H9 (cell line): Measurements from ENCODE around the gene ZNF33A. TPM values are rescaled to one million over a fixed set of nuclear protein-coding genes. Genes with fewer than 3 reads are reported as not detected.

Experiments used
- DNase-seq: peaks from one replicate; pipeline ENCODE4 v3.0.0-alpha.2; 2017
- H2AFZ ChIP-seq: one replicate; pipeline ENCODE4 v1.6.1; 2013; ENCODE audit warnings: mild to moderate bottlenecking, low read length, control low read depth, moderate library complexity
- H2AK5ac ChIP-seq: 2 replicates; pipeline ENCODE4 v1.6.1; 2013; ENCODE audit warnings: low read length, control low read depth, mixed read lengths; ENCODE audit not compliant: insufficient read length
- H2BK120ac ChIP-seq: one replicate; pipeline ENCODE4 v1.6.1; 2013; ENCODE audit warnings: low read depth, mild to moderate bottlenecking, low read length, control low read depth, inconsistent platforms; ENCODE audit not compliant: poor library complexity, severe bottlenecking
- H2BK12ac ChIP-seq: 2 replicates; pipeline ENCODE4 v1.6.1; 2013; ENCODE audit warnings: low read length, control low read depth, mixed read lengths, low read depth; ENCODE audit not compliant: insufficient read length
- H2BK15ac ChIP-seq: 2 replicates; pipeline ENCODE4 v1.6.1; 2013; ENCODE audit warnings: low read depth, low read length, control low read depth
- H2BK20ac ChIP-seq: one replicate; pipeline ENCODE4 v1.6.1; 2013; ENCODE audit warnings: low read depth, mild to moderate bottlenecking, low read length, control low read depth, inconsistent platforms; ENCODE audit not compliant: poor library complexity, severe bottlenecking
- H2BK5ac ChIP-seq: 2 replicates; pipeline ENCODE4 v1.6.1; 2013; ENCODE audit warnings: low read length, control low read depth, mixed read lengths; ENCODE audit not compliant: insufficient read length
- H3K14ac ChIP-seq: 2 replicates; pipeline ENCODE4 v1.6.1; 2013; ENCODE audit warnings: low read length, control low read depth; ENCODE audit not compliant: insufficient read depth
- H3K18ac ChIP-seq: 2 replicates; pipeline ENCODE4 v1.6.1; 2013; ENCODE audit warnings: low read depth, mild to moderate bottlenecking, mixed read lengths, low read length, control low read depth; ENCODE audit not compliant: insufficient read length
- H3K23ac ChIP-seq: 2 replicates; pipeline ENCODE4 v1.6.1; 2013; ENCODE audit warnings: low read length, control low read depth, mixed read lengths, low read depth; ENCODE audit not compliant: insufficient read length
- H3K23me2 ChIP-seq: 2 replicates; pipeline ENCODE4 v1.6.1; 2013; ENCODE audit warnings: low read depth, mild to moderate bottlenecking, mixed read lengths, low read length, control low read depth; ENCODE audit not compliant: insufficient read length, poor library complexity, severe bottlenecking
- H3K27ac ChIP-seq: 2 replicates; pipeline ENCODE4 v1.5.1; 2013; ENCODE audit warnings: low read length, control low read depth, mixed read lengths, low read depth; ENCODE audit not compliant: insufficient read length
- H3K27me3 ChIP-seq: 2 replicates; pipeline ENCODE4 v1.6.1; 2013; ENCODE audit warnings: low read length, control low read depth, inconsistent platforms; ENCODE audit not compliant: insufficient read depth
- H3K4ac ChIP-seq: 2 replicates; pipeline ENCODE4 v1.6.1; 2013; ENCODE audit warnings: low read depth, mild to moderate bottlenecking, control low read depth, inconsistent platforms, low read length, moderate library complexity
- H3K4me1 ChIP-seq: 2 replicates; pipeline ENCODE4 v1.6.1; 2013; ENCODE audit warnings: low read length, control low read depth, inconsistent platforms; ENCODE audit not compliant: insufficient read depth
- H3K4me2 ChIP-seq: 2 replicates; pipeline ENCODE4 v1.6.1; 2013; ENCODE audit warnings: low read length, control low read depth, mixed read lengths; ENCODE audit not compliant: insufficient read length, insufficient read depth
- H3K56ac ChIP-seq: 2 replicates; pipeline ENCODE4 v1.6.1; 2013; ENCODE audit warnings: low read depth, mild to moderate bottlenecking, mixed read lengths, low read length, control low read depth; ENCODE audit not compliant: insufficient read length
- H3K79me1 ChIP-seq: 2 replicates; pipeline ENCODE4 v1.6.1; 2013; ENCODE audit warnings: low read depth, mild to moderate bottlenecking, moderate library complexity, low read length, control low read depth, inconsistent platforms; ENCODE audit not compliant: insufficient read depth, poor library complexity, severe bottlenecking
- H3K79me2 ChIP-seq: 2 replicates; pipeline ENCODE4 v1.6.1; 2013; ENCODE audit warnings: low read length, control low read depth, inconsistent platforms; ENCODE audit not compliant: insufficient read depth
- H3K9ac ChIP-seq: 2 replicates; pipeline ENCODE4 v1.6.1; 2013; ENCODE audit warnings: low read length, control low read depth, mixed read lengths; ENCODE audit not compliant: insufficient read length; ENCODE audit errors: extremely low read depth
- H3K9me3 ChIP-seq: one replicate; pipeline ENCODE4 v1.6.1; 2013; ENCODE audit warnings: low read depth, low read length, inconsistent platforms; ENCODE audit not compliant: control insufficient read depth
- H3T11ph ChIP-seq: one replicate; pipeline ENCODE4 v1.6.1; 2013; ENCODE audit warnings: mild to moderate bottlenecking, low read length, control low read depth, inconsistent platforms
- H4K20me1 ChIP-seq: one replicate; pipeline ENCODE4 v1.6.1; 2013; ENCODE audit not compliant: control insufficient read depth, insufficient read length, insufficient read depth
- H4K5ac ChIP-seq: 2 replicates; pipeline ENCODE4 v1.6.1; 2013; ENCODE audit warnings: low read depth, mild to moderate bottlenecking, mixed read lengths, low read length, control low read depth; ENCODE audit not compliant: insufficient read length
- H4K8ac ChIP-seq: replicated peaks from 2 replicates; pipeline ENCODE4 v1.6.1; 2013; ENCODE audit warnings: low read length, control low read depth, mixed read lengths, low read depth; ENCODE audit not compliant: insufficient read length
- H4K91ac ChIP-seq: 2 replicates; pipeline ENCODE4 v1.6.1; 2013; ENCODE audit warnings: low read depth, mild to moderate bottlenecking, moderate library complexity, mixed read lengths, low read length, control low read depth; ENCODE audit not compliant: insufficient read length
- H3K27ac Mint-ChIP-seq, 3 experiments: 2 replicates in 2 of 3; 3 replicates in 1 of 3; pipeline ENCODE4 v1.8.0; 2020 to 2021; ENCODE audit warnings: mixed read lengths in 3 of 3, mild to moderate bottlenecking in 1 of 3, moderate library complexity in 1 of 3
- H3K27me3 Mint-ChIP-seq: 2 replicates; pipeline ENCODE4 v1.8.0; 2021; ENCODE audit warnings: low read depth, mild to moderate bottlenecking, moderate library complexity, mixed read lengths
- H3K36me3 Mint-ChIP-seq, 3 experiments: 2 replicates in 2 of 3; 3 replicates in 1 of 3; pipeline ENCODE4 v1.8.0; 2020 to 2021; ENCODE audit warnings: low read depth in 3 of 3, mixed read lengths in 3 of 3; ENCODE audit not compliant: insufficient read depth in 1 of 3
- H3K4me1 Mint-ChIP-seq, 2 experiments: 2 replicates each; pipeline ENCODE4 v1.8.0; 2020; ENCODE audit warnings: mixed read lengths in 2 of 2
- H3K4me3 Mint-ChIP-seq, 2 experiments: 2 replicates in 1 of 2; 3 replicates in 1 of 2; pipeline ENCODE4 v1.8.0; 2020 to 2021; ENCODE audit warnings: mild to moderate bottlenecking in 2 of 2, mixed read lengths in 2 of 2, moderate library complexity in 1 of 2
- H3K9me3 Mint-ChIP-seq, 2 experiments: 2 replicates in 1 of 2; 3 replicates in 1 of 2; pipeline ENCODE4 v1.8.0; 2020; ENCODE audit warnings: mild to moderate bottlenecking in 2 of 2, mixed read lengths in 2 of 2, moderate library complexity in 1 of 2
- WGBS: extraction: QIAGEN DNeasy Blood & Tissue Kit; methylation state at CpG from one replicate; pipeline ENCODE4 v1.1.7; 2013; ENCODE audit warnings: missing lambda C conversion rate, low lambda C conversion rate, mixed read lengths; ENCODE audit not compliant: insufficient read length; ENCODE audit errors: extremely low coverage; 5-methylcytosine and 5-hydroxymethylcytosine counted together
- total RNA-seq: library from RNA; stranded (reverse); gene quantifications from 2 replicates; pipeline ENCODE4 v1.2.1, GENCODE V29; 2021
- TF ChIP-seq, protein P1 (sequence below): fragments of 200-600 bp; sonication (generic); conservative IDR thresholded peaks from 3 replicates; pipeline ENCODE4 v1.8.0; 2021; ENCODE audit warnings: antibody characterized with exemption, mild to moderate bottlenecking

Gene ZNF33A
- total RNA-seq, 1 experiment from 2014 or later = 42.7 TPM

DNA sequence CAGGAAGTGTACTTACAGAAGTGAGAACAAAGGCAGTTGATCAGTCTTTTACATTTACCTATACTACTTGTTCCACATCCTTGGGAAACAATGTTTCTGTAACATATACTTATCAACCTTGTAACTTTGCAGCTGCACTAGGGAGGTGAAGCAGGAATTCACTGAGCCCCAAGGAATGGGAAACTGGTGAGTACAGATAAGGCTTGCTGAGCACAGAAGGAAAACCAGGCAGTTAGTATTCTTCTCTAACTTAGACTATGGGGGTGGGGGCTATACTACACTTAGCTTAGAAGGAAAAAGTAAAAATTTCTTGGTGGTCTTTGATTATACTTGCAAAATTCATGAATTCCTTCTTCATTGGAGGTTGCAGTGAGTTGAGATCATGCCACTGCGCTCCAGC lies 6.9 kb upstream of the ZNF33A start:
- Histone ChIP-seq H2BK12ac (no peak overlapping the region), H3K27ac (no peak overlapping the region)

More for the DNA sequence above, 6.9 kb upstream of the ZNF33A start:
- no peak overlapping the region for H3K23ac ChIP-seq
- H4K20me1 ChIP-seq = no peaks in the 10 kb centered on the region
- peaks cover 60 to 64% of the 10 kb centered on the region in 2 experiments for H3K9me3 Mint-ChIP-seq
- H3K9ac ChIP-seq = no peak overlapping the region
- H3K18ac ChIP-seq = no peak overlapping the region
- H3K79me1 ChIP-seq = no peaks in the 10 kb centered on the region
- H3T11ph ChIP-seq = no peak overlapping the region
- H2BK5ac ChIP-seq = no peak overlapping the region
- H4K8ac ChIP-seq = no peak overlapping the region
- no peak overlapping the region for H4K5ac ChIP-seq
- no peaks in the 10 kb centered on the region for H3K4me1 Mint-ChIP-seq
- no peak overlapping the region for H3K4me2 ChIP-seq
- no peaks in the 10 kb centered on the region for H3K9me3 ChIP-seq
- no peak overlapping the region for H2AFZ ChIP-seq
- no peaks in the 10 kb centered on the region for H3K4me1 ChIP-seq
- no CpG with 5 or more reads among the region's 1 CpG for WGBS
- H2BK120ac ChIP-seq = no peak overlapping the region
- H3K36me3 Mint-ChIP-seq = no peaks in the 10 kb centered on the region
- no peak overlapping the region for H3K27ac Mint-ChIP-seq
- no peak overlapping the region for H2BK15ac ChIP-seq
- H2BK20ac ChIP-seq = no peak overlapping the region
- H4K91ac ChIP-seq = no peak overlapping the region
- TF ChIP-seq, protein P1, sequence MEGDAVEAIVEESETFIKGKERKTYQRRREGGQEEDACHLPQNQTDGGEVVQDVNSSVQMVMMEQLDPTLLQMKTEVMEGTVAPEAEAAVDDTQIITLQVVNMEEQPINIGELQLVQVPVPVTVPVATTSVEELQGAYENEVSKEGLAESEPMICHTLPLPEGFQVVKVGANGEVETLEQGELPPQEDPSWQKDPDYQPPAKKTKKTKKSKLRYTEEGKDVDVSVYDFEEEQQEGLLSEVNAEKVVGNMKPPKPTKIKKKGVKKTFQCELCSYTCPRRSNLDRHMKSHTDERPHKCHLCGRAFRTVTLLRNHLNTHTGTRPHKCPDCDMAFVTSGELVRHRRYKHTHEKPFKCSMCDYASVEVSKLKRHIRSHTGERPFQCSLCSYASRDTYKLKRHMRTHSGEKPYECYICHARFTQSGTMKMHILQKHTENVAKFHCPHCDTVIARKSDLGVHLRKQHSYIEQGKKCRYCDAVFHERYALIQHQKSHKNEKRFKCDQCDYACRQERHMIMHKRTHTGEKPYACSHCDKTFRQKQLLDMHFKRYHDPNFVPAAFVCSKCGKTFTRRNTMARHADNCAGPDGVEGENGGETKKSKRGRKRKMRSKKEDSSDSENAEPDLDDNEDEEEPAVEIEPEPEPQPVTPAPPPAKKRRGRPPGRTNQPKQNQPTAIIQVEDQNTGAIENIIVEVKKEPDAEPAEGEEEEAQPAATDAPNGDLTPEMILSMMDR = no peak
- DNase-seq = no peak
- no peaks in the 10 kb centered on the region for H3K79me2 ChIP-seq
- no peak overlapping the region for H3K4me3 Mint-ChIP-seq
- no peaks in the 10 kb centered on the region for H3K23me2 ChIP-seq
- no peaks in the 10 kb centered on the region; the same call in 1 of the 2 replicates for H3K27me3 Mint-ChIP-seq
- H3K27me3 ChIP-seq = no peaks in the 10 kb centered on the region
- H3K14ac ChIP-seq = no peak overlapping the region
- H3K56ac ChIP-seq = no peak overlapping the region
- H2AK5ac ChIP-seq = no peak overlapping the region
- no peak overlapping the region for H3K4ac ChIP-seq
